Upper lobe of left lung (tissue), 4 donors: ENCODE data around the gene RNU1-4.
"Not testable (repeated sequence)": the region's sequence is repeated elsewhere in the genome, so short reads cannot be mapped to it uniquely, and the experiment has no call there.

Experiments
- POLR2A ChIP-seq, 4 donors: fragments of 450-650 bp; IDR thresholded peaks; one replicate each; pipeline ENCODE4 v1.5.1; 2016 to 2017; ENCODE audit warnings: antibody characterized with exemption in 4 of 4, mild to moderate bottlenecking in 2 of 4
- POLR2AphosphoS5 ChIP-seq, 2 donors: sonication (generic); formaldehyde crosslinking; IDR thresholded peaks; one replicate each; pipeline ENCODE4 v1.5.1; 2017; ENCODE audit warnings: antibody characterized with exemption in 2 of 2
- TF ChIP-seq, protein P1 (sequence below), 6 experiments: fragments of 450-650 bp in 4 of 6; fragments of 200-600 bp in 2 of 6; sonication (generic) in 2 of 6; IDR thresholded peaks; one replicate each; pipeline ENCODE4 v1.5.1; 2016 to 2019; ENCODE audit warnings: antibody characterized with exemption in 6 of 6

DNA sequence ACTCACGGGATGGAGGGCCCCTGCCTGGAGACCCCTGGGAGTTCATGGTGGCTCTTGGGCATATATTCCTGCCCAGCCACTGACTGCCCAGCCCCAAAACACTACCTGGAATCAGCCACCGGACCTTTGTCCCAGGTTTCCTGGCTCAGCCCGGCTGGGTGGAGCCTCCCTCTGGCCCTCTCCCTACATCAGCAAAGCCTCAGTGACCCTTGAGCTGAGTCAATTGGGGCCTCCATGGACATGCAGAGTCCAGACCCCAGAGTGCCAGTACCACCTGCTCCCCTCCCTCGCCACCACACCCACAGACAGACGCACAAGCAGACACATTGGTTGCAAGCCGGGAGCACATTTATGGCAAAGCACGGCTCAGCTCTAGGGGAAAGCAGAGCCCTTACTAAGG lies 43.2 kb upstream of the RNU1-4 start:
- TF ChIP-seq, protein P1, sequence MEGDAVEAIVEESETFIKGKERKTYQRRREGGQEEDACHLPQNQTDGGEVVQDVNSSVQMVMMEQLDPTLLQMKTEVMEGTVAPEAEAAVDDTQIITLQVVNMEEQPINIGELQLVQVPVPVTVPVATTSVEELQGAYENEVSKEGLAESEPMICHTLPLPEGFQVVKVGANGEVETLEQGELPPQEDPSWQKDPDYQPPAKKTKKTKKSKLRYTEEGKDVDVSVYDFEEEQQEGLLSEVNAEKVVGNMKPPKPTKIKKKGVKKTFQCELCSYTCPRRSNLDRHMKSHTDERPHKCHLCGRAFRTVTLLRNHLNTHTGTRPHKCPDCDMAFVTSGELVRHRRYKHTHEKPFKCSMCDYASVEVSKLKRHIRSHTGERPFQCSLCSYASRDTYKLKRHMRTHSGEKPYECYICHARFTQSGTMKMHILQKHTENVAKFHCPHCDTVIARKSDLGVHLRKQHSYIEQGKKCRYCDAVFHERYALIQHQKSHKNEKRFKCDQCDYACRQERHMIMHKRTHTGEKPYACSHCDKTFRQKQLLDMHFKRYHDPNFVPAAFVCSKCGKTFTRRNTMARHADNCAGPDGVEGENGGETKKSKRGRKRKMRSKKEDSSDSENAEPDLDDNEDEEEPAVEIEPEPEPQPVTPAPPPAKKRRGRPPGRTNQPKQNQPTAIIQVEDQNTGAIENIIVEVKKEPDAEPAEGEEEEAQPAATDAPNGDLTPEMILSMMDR (IDR thresholded peaks at IDR 0.05) = not testable (repeated sequence)
- not testable (repeated sequence) for TF ChIP-seq POLR2A, POLR2AphosphoS5 (IDR thresholded peaks at IDR 0.05)
